Measurements from ENCODE around the gene RNFT1.
"Not testable (repeated sequence)": the region's sequence is repeated elsewhere in the genome, so short reads cannot be mapped to it uniquely, and the experiment has no call there.

Gene RNFT1

GRCh38 chr17:59964482-59965328 is at the start of gene RNFT1:
Gene RNFT1, minus strand, starts transcription at chr17:59964740. Its CDS starts 77 bp downstream, at chr17:59964663.
- DNase-seq (ENCODE audit: low read depth in 2 of 2): peak; percentile 80 to 92

DNA sequence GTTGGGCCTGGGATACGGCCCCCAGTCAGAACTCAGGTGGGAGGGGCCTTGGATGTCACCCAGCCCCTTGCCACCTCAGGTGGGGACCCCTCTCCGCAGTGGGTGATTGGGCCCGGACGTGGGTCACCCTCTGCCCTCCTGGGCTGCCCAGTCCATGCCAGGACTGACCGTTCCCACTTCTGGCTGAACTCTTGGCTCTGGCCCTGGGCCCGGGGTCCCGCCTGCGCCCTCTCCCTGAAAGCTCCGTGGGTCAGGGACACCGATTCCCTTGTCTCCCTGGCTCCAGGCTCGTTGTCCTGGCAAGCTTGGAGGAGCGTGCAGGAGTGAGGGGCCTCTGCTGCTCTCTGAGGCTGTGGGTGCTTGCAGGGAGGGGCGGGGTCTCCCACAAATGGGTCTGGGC is 44.8 kb upstream of the RNFT1 start:
- DNase-seq (ENCODE audit: low read depth in 2 of 2): not testable (repeated sequence)

- DNase-seq (ENCODE audit: low read depth in 2 of 2): not testable (repeated sequence)
Observed at GRCh38 chr17:60008377-60008776, 43.8 kb upstream of the RNFT1 start.

GRCh38 chr17:60006160-60006559 is 41.6 kb upstream of the RNFT1 start:
- no peak for DNase-seq (ENCODE audit: low read depth in 2 of 2)

GRCh38 chr17:60004561-60004960 is 40.0 kb upstream of the RNFT1 start:
- not testable (repeated sequence) for DNase-seq (ENCODE audit: low read depth in 2 of 2)

GRCh38 chr17:60002405-60002804 is 37.9 kb upstream of the RNFT1 start:
- not testable (repeated sequence) for DNase-seq (ENCODE audit: low read depth in 2 of 2)

GRCh38 chr17:59996608-59997007 is 32.1 kb upstream of the RNFT1 start:
- DNase-seq (ENCODE audit: low read depth in 2 of 2): not testable (repeated sequence)

DNA sequence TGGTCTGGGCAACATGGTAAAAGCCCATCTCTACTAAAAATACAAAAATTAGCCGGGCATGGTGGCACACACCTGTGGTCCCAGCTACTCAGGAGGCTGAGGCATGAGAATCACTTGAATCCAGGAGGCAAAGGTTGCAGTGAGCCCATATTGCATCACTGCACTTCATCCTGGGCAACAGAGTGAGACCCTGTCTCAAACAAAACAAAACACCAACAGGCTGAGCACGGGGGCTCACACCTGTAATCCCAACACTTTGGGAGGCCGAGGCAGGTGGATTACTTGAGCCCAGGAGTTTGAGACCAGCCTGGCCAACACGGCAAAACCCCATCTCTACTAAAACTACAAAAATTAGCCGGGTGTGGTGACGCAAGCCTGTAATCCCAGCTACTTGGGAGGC is 10.6 kb upstream of the RNFT1 start:
- not testable (repeated sequence) for DNase-seq (ENCODE audit: low read depth in 2 of 2)

DNA sequence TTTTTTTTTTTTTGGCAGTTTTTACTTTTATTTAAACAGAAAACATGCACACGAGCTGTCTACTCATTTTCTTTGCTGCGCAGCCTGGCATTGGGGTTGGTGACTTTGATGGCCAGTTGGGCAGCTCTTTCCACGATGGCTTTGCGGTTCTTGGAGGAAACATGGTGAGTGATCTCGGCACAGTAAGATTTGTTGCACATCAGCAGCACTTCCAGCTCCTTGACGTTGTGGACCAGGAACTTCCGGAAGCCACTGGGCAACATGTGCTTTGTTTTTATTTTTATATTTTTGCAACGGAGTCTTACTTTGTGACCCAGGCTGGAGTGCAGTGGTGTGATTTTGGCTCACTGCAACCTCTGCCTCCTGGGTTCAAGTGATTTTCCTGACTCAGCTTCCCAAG is 8.9 kb upstream of the RNFT1 start:
- not testable (repeated sequence) for DNase-seq (ENCODE audit: low read depth in 2 of 2)

DNA sequence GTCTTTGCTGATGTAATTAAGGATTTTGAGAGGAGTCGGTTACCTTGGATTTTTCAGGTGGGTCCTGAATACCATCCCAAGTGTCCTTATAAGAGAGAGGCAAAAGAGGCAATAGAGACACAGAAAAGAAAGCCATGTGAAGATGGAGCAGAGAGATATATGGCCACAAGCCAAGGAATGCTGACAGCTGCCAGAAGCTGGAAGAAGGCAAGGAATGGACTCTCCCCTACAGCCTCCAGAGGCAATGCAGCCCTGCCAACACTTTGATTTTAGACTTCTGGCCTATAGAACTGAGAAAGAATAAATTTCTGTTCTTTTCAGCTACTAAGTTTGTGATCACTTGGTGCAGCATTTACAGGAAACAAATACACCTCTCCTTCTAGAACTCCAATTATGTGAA is 8.2 kb upstream of the RNFT1 start:
- DNase-seq (ENCODE audit: low read depth in 2 of 2): no peak

- DNase-seq (ENCODE audit: low read depth in 2 of 2): not testable (repeated sequence)
Observed at GRCh38 chr17:59971771-59972170, 7.2 kb upstream of the RNFT1 start.

- DNase-seq (ENCODE audit: low read depth in 2 of 2): peak; percentile 20 to 47
Observed at GRCh38 chr17:59963738-59964481, 630 bp downstream of the RNFT1 start.

- DNase-seq (ENCODE audit: low read depth in 2 of 2): no peak
Observed at GRCh38 chr17:59962739-59963318, 1.7 kb downstream of the RNFT1 start.

GRCh38 chr17:59959574-59959973 is 5.0 kb downstream of the RNFT1 start:
- not testable (repeated sequence) for DNase-seq (ENCODE audit: low read depth in 2 of 2)

- DNase-seq (ENCODE audit: low read depth in 2 of 2): no peak
Observed at GRCh38 chr17:59954856-59955255, 9.7 kb downstream of the RNFT1 start.

DNA sequence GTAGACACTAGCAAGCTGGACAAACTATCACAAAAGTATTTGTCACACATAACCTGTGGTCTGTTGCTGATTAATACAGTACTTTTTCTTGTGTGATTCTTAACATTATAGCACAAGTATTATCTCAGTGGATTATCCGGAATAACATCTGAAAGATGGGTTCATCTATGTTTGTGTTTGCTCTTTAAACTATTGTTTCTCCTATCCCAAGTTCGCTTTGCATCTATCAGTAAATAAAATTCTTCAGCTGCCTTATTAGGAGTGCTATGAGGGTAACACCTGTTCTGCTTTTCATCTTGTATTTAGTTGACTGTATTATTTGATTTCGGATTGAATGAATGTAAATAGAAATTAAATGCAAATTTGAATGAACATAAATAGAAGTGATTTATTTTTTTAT is 14.5 kb downstream of the RNFT1 start:
- DNase-seq (ENCODE audit: low read depth in 2 of 2): no peak

DNA sequence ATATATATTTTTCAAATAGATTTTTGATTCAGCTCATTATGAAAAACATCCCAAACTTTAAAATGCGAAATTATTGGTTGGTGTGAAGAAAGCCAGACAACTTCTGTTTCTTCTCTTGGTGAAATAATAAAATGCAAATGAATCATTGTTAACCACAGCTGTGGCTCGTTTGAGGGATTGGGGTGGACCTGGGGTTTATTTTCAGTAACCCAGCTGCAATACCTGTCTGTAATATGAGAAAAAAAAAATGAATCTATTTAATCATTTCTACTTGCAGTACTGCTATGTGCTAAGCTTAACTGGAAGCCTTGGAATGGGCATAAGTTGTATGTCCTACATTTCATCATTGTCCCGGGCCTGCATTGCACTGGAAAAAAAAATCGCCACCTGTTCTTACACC is 17.2 kb downstream of the RNFT1 start:
- not testable (repeated sequence) for DNase-seq (ENCODE audit: low read depth in 2 of 2)

- DNase-seq (ENCODE audit: low read depth in 2 of 2): not testable (repeated sequence)
Observed at GRCh38 chr17:59946433-59946832, 18.1 kb downstream of the RNFT1 start.

- DNase-seq (ENCODE audit: low read depth in 2 of 2): no peak
Observed at GRCh38 chr17:59941131-59941530, 23.4 kb downstream of the RNFT1 start.

- DNase-seq (ENCODE audit: low read depth in 2 of 2): not testable (repeated sequence)
Observed at GRCh38 chr17:59940697-59941096, 23.8 kb downstream of the RNFT1 start.

GRCh38 chr17:59933317-59933716 is 31.2 kb downstream of the RNFT1 start:
- not testable (repeated sequence) for DNase-seq (ENCODE audit: low read depth in 2 of 2)

DNA sequence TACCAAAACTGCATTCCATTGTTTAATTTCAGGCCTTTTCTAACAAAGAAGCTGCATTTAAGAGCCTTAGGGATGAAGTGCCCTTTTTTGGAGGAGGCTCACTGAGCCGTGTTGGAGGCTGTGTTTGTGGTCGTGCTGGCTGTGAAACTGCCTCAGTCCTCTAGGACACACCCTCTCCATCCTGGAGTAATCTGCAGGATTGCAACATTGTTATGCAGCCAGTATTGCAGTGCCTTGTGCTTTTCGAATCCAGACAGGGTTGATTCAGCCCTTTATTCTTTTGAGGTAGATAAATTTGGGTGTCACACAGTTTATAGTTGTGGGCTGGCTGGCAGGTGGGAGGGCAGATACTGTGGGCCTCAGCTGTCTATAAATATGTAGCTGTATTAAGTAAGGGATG is 33.8 kb downstream of the RNFT1 start:
- DNase-seq (ENCODE audit: low read depth in 2 of 2): not testable (repeated sequence)

Data from stimulated activated CD4-positive, alpha-beta T cell treated with anti-CD3 and anti-CD28 coated beads, Interleukin-12 subunit alpha, Interleukin-12 subunit beta, amount 100 ng/mL, for 24 hours (primary cell).